GM12878 (cell line): Measurements from ENCODE around the gene HTR2B. TPM values are rescaled to one million over a fixed set of nuclear protein-coding genes. Genes with fewer than 3 reads are reported as not detected.

Experiments used
- ATAC-seq: fragments of 200-7000 bp; cut with Tn5 transposase; 3 replicates; pipeline ENCODE4 v1.9.1; 2020; ENCODE audit warnings: mild to moderate bottlenecking, moderate library complexity
- BruUV-seq: library from RNA; stranded (reverse); fragments of 400-500 nt; replicated peaks from 2 replicates; lab custom pipeline; 2021; lab: Mats Ljungman, UMichigan
- CTCF ChIA-PET: fragments of 300-600 bp; sonication (Branson Sonifier 250); formaldehyde crosslinking; extraction: SDS; loops from one replicate; lab custom pipeline; 2021; ENCODE audit warnings: inconsistent platforms; lab: Yijun Ruan, JAX
- POLR2A ChIA-PET: fragments of 350-600 bp; formaldehyde crosslinking; extraction: SDS; loops from one replicate; lab custom pipeline; 2021; ENCODE audit warnings: inconsistent platforms; lab: Charles Lee
- RAD21 ChIA-PET: fragments of 300-600 bp; sonication (Branson Sonifier 250); formaldehyde crosslinking; loops from one replicate; lab custom pipeline; 2023; ENCODE audit warnings: antibody characterized with exemption; ENCODE audit not compliant: unreplicated experiment; lab: Charles Lee
- SMC1A ChIA-PET: fragments of 300-600 bp; sonication (Branson Sonifier 250); formaldehyde crosslinking; loops from one replicate; lab custom pipeline; 2023; ENCODE audit not compliant: unreplicated experiment, uncharacterized antibody; lab: Charles Lee
- DNase-seq: peaks from one replicate; pipeline ENCODE4 v3.0.0-alpha.2; 2011; ENCODE audit warnings: low read depth, low spot score
- FAIRE-seq: peaks from 3 replicates; lab custom pipeline; 2011; peaks lifted over from hg19 to GRCh38; lab: Jason Lieb, UNC
- H2AFZ ChIP-seq: 2 replicates; pipeline ENCODE4 v1.6.0; 2011; ENCODE audit warnings: low read depth, low read length, control low read depth; ENCODE audit not compliant: control insufficient read depth
- H3K27ac ChIP-seq: 2 replicates; pipeline ENCODE4 v1.5.1; 2011; ENCODE audit warnings: control low read depth; ENCODE audit not compliant: control insufficient read depth, insufficient read depth
- H3K27me3 ChIP-seq, 2 experiments: replicated peaks in 1 of 2; 2 replicates each; pipeline versions ENCODE4 v1.6.0 to v1.6.1; 2011; ENCODE audit warnings: low read length in 1 of 2; ENCODE audit not compliant: control insufficient read depth in 2 of 2, insufficient read depth in 2 of 2
- H3K36me3 ChIP-seq, 2 experiments: 2 replicates each; pipeline ENCODE4 v1.5.1; 2011; ENCODE audit warnings: low read length in 1 of 2; ENCODE audit not compliant: control insufficient read depth in 2 of 2, insufficient read depth in 2 of 2
- H3K4me1 ChIP-seq: 2 replicates; pipeline ENCODE4 v1.6.1; 2011; ENCODE audit warnings: mild to moderate bottlenecking, low read length, moderate library complexity, mixed read lengths; ENCODE audit not compliant: control insufficient read depth, insufficient read depth
- H3K4me2 ChIP-seq: 2 replicates; pipeline ENCODE4 v1.6.0; 2011; ENCODE audit warnings: control low read depth; ENCODE audit not compliant: control insufficient read depth, insufficient read depth
- H3K4me3 ChIP-seq: fragments of 200-600 bp; sonication (generic); 2 replicates; pipeline ENCODE4 v1.5.1; 2016
- H3K79me2 ChIP-seq: 2 replicates; pipeline ENCODE4 v1.6.0; 2011; ENCODE audit warnings: low read length; ENCODE audit not compliant: control insufficient read depth, insufficient read depth
- H3K9ac ChIP-seq: 2 replicates; pipeline ENCODE4 v1.8.0; 2011; ENCODE audit warnings: low read length, control low read depth, mixed read lengths; ENCODE audit not compliant: control insufficient read depth, insufficient read depth
- H3K9me3 ChIP-seq: replicated peaks from 3 replicates; pipeline ENCODE4 v1.5.1; 2011; ENCODE audit warnings: mild to moderate bottlenecking, low read length; ENCODE audit not compliant: control insufficient read depth, insufficient read depth
- H4K20me1 ChIP-seq: 2 replicates; pipeline ENCODE4 v1.6.0; 2011; ENCODE audit not compliant: control insufficient read depth, insufficient read depth
- BCL3 ChIP-seq: IDR thresholded peaks from 2 replicates; pipeline ENCODE4 v1.6.1; 2011; ENCODE audit warnings: borderline replicate concordance, low read depth, mild to moderate bottlenecking, moderate library complexity, low read length; ENCODE audit not compliant: insufficient read depth, poor library complexity, severe bottlenecking
- CHD4 ChIP-seq: fragments of 200-600 bp; sonication (generic); IDR thresholded peaks from 2 replicates; pipeline ENCODE4 v1.6.1; 2016; ENCODE audit warnings: mild to moderate bottlenecking
- HCFC1 ChIP-seq: fragments of 150-350 bp; IDR thresholded peaks from 2 replicates; pipeline ENCODE4 v1.6.1; 2014; ENCODE audit warnings: low read length
- HSF1 ChIP-seq: fragments of 150-350 bp; IDR thresholded peaks from 2 replicates; pipeline ENCODE4 v1.6.1; 2014; ENCODE audit warnings: mild to moderate bottlenecking, low read depth, low read length
- IKZF1 ChIP-seq: fragments of 450-650 bp; conservative IDR thresholded peaks from 2 replicates; pipeline ENCODE4 v1.6.1; 2017; ENCODE audit warnings: antibody characterized with exemption, mild to moderate bottlenecking
- PAX8 ChIP-seq: fragments of 450-650 bp; IDR thresholded peaks from 2 replicates; pipeline ENCODE4 v1.6.1; 2017; ENCODE audit warnings: mild to moderate bottlenecking, moderate library complexity
- POLR2AphosphoS5 ChIP-seq: IDR thresholded peaks from 2 replicates; pipeline ENCODE4 v1.6.1; 2011; ENCODE audit warnings: mild to moderate bottlenecking, low read length, inconsistent platforms
- SMAD1 ChIP-seq: fragments of 450-650 bp; IDR thresholded peaks from 2 replicates; pipeline ENCODE4 v1.6.1; 2018; ENCODE audit warnings: mild to moderate bottlenecking, low read depth; ENCODE audit not compliant: partially characterized antibody
- SMARCA5 ChIP-seq: fragments of 450-650 bp; IDR thresholded peaks from 2 replicates; pipeline ENCODE4 v1.6.1; 2017; ENCODE audit warnings: mild to moderate bottlenecking
- ZNF217 ChIP-seq: fragments of 450-650 bp; IDR thresholded peaks from 2 replicates; pipeline ENCODE4 v1.6.1; 2017; ENCODE audit warnings: antibody characterized with exemption, mild to moderate bottlenecking
- ZNF592 ChIP-seq: fragments of 450-650 bp; IDR thresholded peaks from 2 replicates; pipeline ENCODE4 v1.6.1; 2017; ENCODE audit warnings: mild to moderate bottlenecking, moderate library complexity
- ZNF622 ChIP-seq: fragments of 450-650 bp; IDR thresholded peaks from 2 replicates; pipeline ENCODE4 v1.6.1; 2017; ENCODE audit warnings: mild to moderate bottlenecking, inconsistent platforms
- WGBS: methylation state at CpG from one replicate; pipeline ENCODE4 v1.1.6; 2016; ENCODE audit warnings: low lambda C conversion rate; ENCODE audit not compliant: insufficient replicate concordance, insufficient coverage; ENCODE audit errors: missing lambda C conversion rate; 5-methylcytosine and 5-hydroxymethylcytosine counted together
- in situ Hi-C: fragments of 300-500 bp; cut with MboI; formaldehyde crosslinking; loops from 9 replicates; pipeline ENCODE4 v1.14.3; 2018; ENCODE audit warnings: mixed read lengths
- intact Hi-C: fragments of 100-400 bp; cut with micrococcal nuclease; formaldehyde crosslinking; loops from one replicate; pipeline ENCODE4 v1.14.2; 2022; ENCODE audit not compliant: unreplicated experiment
- polyA plus RNA-seq, 11 experiments: library from polyadenylated mRNA; depleted of rRNA in 4 of 11; unstranded in 6 of 11; stranded (reverse) in 5 of 11; fragments of >200 nt; fragmentation: Nextera tagmentation in 4 of 11; fragmentation: Illumina TruSeq in 1 of 11; extraction: Ambion mirVana in 4 of 11; extraction: Trizol in 1 of 11; gene quantifications; 1 replicate in 1 of 11; 2 replicates in 10 of 11; pipeline versions ENCODE4 v1.2.1 to v1.2.3, GENCODE V29; 2011 to 2016; ENCODE audit warnings: inconsistent platforms in 2 of 11, missing spikeins in 2 of 11, low read depth in 1 of 11
- total RNA-seq, 4 experiments: library from RNA; depleted of rRNA in 3 of 4; stranded (reverse); fragments of >200 nt in 3 of 4; fragmentation: Illumina TruSeq in 1 of 4; extraction: Trizol in 1 of 4; gene quantifications; 2 replicates each; pipeline versions ENCODE4 v1.2.1 to v1.2.3, GENCODE V29; 2013 to 2021
- TF ChIP-seq, protein P1 (sequence below): fragments of 450-650 bp; IDR thresholded peaks from 2 replicates; pipeline ENCODE4 v1.6.1; 2017; ENCODE audit warnings: low read depth, mild to moderate bottlenecking, moderate library complexity
- TF ChIP-seq, protein P2 (sequence below): fragments of 450-650 bp; conservative IDR thresholded peaks from 2 replicates; pipeline ENCODE4 v1.6.1; 2017; ENCODE audit warnings: mild to moderate bottlenecking, moderate library complexity

The HTR2B gene
- total and polyA plus RNA-seq, 10 of the 15 experiments (the other 5 are each of a cell fraction or from before 2014, with no cell fraction given), result 0.03 to 1.2 (median 0.15) TPM

DNA sequence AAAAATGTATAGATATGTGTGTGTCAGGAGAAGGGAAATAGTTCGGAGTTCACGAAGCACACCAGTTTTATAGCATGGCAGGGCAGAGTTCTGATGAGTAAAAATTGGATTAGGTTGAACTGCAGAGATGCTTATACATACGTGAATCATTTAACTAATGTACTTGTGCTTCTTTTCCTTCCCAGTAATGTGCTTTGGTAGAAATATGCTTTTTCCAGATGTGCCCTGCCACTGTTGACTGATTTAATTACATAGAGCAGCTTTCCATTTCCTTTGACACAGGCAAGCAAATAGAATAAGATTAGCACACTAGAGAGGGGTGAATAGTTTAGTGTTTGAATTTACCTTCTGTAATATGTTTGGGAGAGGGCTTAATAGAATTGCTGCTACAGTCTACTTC is 44.6 kb upstream of the HTR2B start:
- Histone ChIP-seq H3K4me1 (no peaks in the 10 kb centered on the region), H3K9ac (no peak overlapping the region), H3K79me2 (no peaks in the 10 kb centered on the region), H3K4me2 (no peak overlapping the region), H2AFZ (no peak overlapping the region), H3K4me3 (no peak overlapping the region), H3K36me3 (peaks cover 2 to 24% of the 10 kb centered on the region in 2 experiments), H4K20me1 (no peaks in the 10 kb centered on the region), H3K27ac (no peak overlapping the region), H3K9me3 (no peaks in the 10 kb centered on the region), H3K27me3 (no peaks in the 10 kb centered on the region)
- CTCF ChIA-PET, result interaction anchor here (0.6 to 2.0 kb wide), 4 partner anchors 10 to 314 kb away, joined by 3 to 10 read pairs (median 3); no protein-coding TSS in a partner anchor
- in situ Hi-C loops, result no loop called here
- no peak for DNase-seq
- RAD21 ChIA-PET, result interaction anchor here (1.4 kb wide), 1 partner anchor 11 kb away, joined by 5 read pairs; no protein-coding TSS in a partner anchor
- BruUV-seq, result no TSS peak
- no peak for ATAC-seq
- FAIRE-seq, result no peak
- POLR2A ChIA-PET, result interaction anchor here (1.1 to 1.4 kb wide), 2 partner anchors 10 to 13 kb away, joined by 3 to 4 read pairs; no protein-coding TSS in a partner anchor
- WGBS, result 78% methylated on average over 3 of the region's 3 CpGs
- intact Hi-C loops, result no loop called here
- SMC1A ChIA-PET, result interaction anchor here (0.9 to 4.0 kb wide), 3 partner anchors 11 to 22 kb away, joined by 3 to 17 read pairs (median 5); no protein-coding TSS in a partner anchor
- TF ChIP-seq PAX8 (no peak), ZNF217 (no peak), BCL3 (no peak), ZNF592 (no peak), IKZF1 (no peak), CHD4 (no peak), ZNF622 (no peak), SMAD1 (no peak), HCFC1 (no peak), POLR2AphosphoS5 (no peak), HSF1 (no peak), SMARCA5 (no peak)
- TF ChIP-seq, protein P1, sequence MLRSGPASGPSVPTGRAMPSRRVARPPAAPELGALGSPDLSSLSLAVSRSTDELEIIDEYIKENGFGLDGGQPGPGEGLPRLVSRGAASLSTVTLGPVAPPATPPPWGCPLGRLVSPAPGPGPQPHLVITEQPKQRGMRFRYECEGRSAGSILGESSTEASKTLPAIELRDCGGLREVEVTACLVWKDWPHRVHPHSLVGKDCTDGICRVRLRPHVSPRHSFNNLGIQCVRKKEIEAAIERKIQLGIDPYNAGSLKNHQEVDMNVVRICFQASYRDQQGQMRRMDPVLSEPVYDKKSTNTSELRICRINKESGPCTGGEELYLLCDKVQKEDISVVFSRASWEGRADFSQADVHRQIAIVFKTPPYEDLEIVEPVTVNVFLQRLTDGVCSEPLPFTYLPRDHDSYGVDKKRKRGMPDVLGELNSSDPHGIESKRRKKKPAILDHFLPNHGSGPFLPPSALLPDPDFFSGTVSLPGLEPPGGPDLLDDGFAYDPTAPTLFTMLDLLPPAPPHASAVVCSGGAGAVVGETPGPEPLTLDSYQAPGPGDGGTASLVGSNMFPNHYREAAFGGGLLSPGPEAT, result no peak
- TF ChIP-seq, protein P2, sequence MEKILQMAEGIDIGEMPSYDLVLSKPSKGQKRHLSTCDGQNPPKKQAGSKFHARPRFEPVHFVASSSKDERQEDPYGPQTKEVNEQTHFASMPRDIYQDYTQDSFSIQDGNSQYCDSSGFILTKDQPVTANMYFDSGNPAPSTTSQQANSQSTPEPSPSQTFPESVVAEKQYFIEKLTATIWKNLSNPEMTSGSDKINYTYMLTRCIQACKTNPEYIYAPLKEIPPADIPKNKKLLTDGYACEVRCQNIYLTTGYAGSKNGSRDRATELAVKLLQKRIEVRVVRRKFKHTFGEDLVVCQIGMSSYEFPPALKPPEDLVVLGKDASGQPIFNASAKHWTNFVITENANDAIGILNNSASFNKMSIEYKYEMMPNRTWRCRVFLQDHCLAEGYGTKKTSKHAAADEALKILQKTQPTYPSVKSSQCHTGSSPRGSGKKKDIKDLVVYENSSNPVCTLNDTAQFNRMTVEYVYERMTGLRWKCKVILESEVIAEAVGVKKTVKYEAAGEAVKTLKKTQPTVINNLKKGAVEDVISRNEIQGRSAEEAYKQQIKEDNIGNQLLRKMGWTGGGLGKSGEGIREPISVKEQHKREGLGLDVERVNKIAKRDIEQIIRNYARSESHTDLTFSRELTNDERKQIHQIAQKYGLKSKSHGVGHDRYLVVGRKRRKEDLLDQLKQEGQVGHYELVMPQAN, result no peak
